ENCODE measurements around the gene PEX5L. TPM values are rescaled to one million over a fixed set of nuclear protein-coding genes. Genes with fewer than 3 reads are reported as not detected.

PEX5L gene
- total and polyA plus RNA-seq, 2 donors (not counting 1 experiment from before 2014, with no cell fraction given) = 0.52 to 5.9 TPM

- no peak overlapping the region for H3K4me3 ChIP-seq (replicated peaks in 1 of 4; ENCODE audit: control extremely low read depth in 1 of 4, insufficient read depth in 1 of 4, low read depth in 3 of 4, low read length in 4 of 4)
- H2AFZ ChIP-seq (ENCODE audit: low read length) = no peak overlapping the region
- H4K20me1 ChIP-seq (ENCODE audit: control insufficient read depth, extremely low read depth, insufficient read depth, low read length) = no peaks in the 10 kb centered on the region
- DNase-seq (ENCODE audit: low read depth in 2 of 2) = no peak
- no peak overlapping the region for H3K27ac ChIP-seq (ENCODE audit: insufficient read depth, low read length)
- H3K27me3 ChIP-seq (ENCODE audit: control insufficient read depth, insufficient read depth, low read length) = no peaks in the 10 kb centered on the region
- TF ChIP-seq EZH2 (IDR thresholded peaks at IDR 0.05; ENCODE audit: low read length, missing control alignments) (no peak), CTCF (conservative IDR thresholded peaks at IDR 0.05 in 1 of 2, IDR thresholded peaks at IDR 0.05 in 1 of 2; ENCODE audit: low read depth in 1 of 2, low read length in 2 of 2) (no peak)
- no peak overlapping the region for H3K4me2 ChIP-seq (ENCODE audit: extremely low read depth, insufficient read depth, low read length)
- no peaks in the 10 kb centered on the region for H3K9me3 ChIP-seq (ENCODE audit: control insufficient read depth, insufficient read depth, low read depth, low read length)
- H3K79me2 ChIP-seq (ENCODE audit: control insufficient read depth, insufficient read depth, low read length) = no peaks in the 10 kb centered on the region
- no peaks in the 10 kb centered on the region for H3K36me3 ChIP-seq (ENCODE audit: control insufficient read depth, insufficient read depth, low read length)
- no peaks in the 10 kb centered on the region for H3K4me1 ChIP-seq (ENCODE audit: control insufficient read depth, extremely low read depth, insufficient read depth, low read length)
- H3K9ac ChIP-seq (ENCODE audit: insufficient read depth, low read length) = no peak overlapping the region
These were observed 139.5 kb downstream of the PEX5L start for GRCh38 chr3:179897231-179897630.

GRCh38 chr3:179896507-179896906 is 140.2 kb downstream of the PEX5L start:
- H3K9me3 ChIP-seq (ENCODE audit: control insufficient read depth, insufficient read depth, low read depth, low read length) = no peaks in the 10 kb centered on the region
- H3K27me3 ChIP-seq (ENCODE audit: control insufficient read depth, insufficient read depth, low read length) = no peaks in the 10 kb centered on the region
- no peak overlapping the region for H2AFZ ChIP-seq (ENCODE audit: low read length)
- H3K4me2 ChIP-seq (ENCODE audit: extremely low read depth, insufficient read depth, low read length) = no peak overlapping the region
- no peaks in the 10 kb centered on the region for H3K4me1 ChIP-seq (ENCODE audit: control insufficient read depth, extremely low read depth, insufficient read depth, low read length)
- TF ChIP-seq EZH2 (IDR thresholded peaks at IDR 0.05; ENCODE audit: low read length, missing control alignments) (no peak), CTCF (conservative IDR thresholded peaks at IDR 0.05 in 1 of 2, IDR thresholded peaks at IDR 0.05 in 1 of 2; ENCODE audit: low read depth in 1 of 2, low read length in 2 of 2) (no peak)
- H3K9ac ChIP-seq (ENCODE audit: insufficient read depth, low read length) = no peak overlapping the region
- no peaks in the 10 kb centered on the region for H3K79me2 ChIP-seq (ENCODE audit: control insufficient read depth, insufficient read depth, low read length)
- no peaks in the 10 kb centered on the region for H4K20me1 ChIP-seq (ENCODE audit: control insufficient read depth, extremely low read depth, insufficient read depth, low read length)
- H3K36me3 ChIP-seq (ENCODE audit: control insufficient read depth, insufficient read depth, low read length) = no peaks in the 10 kb centered on the region
- H3K27ac ChIP-seq (ENCODE audit: insufficient read depth, low read length) = no peak overlapping the region
- no peak overlapping the region for H3K4me3 ChIP-seq (replicated peaks in 1 of 4; ENCODE audit: control extremely low read depth in 1 of 4, insufficient read depth in 1 of 4, low read depth in 3 of 4, low read length in 4 of 4)
- DNase-seq (ENCODE audit: low read depth in 2 of 2) = no peak

GRCh38 chr3:179895330-179895729 is 141.4 kb downstream of the PEX5L start:
- H3K27ac ChIP-seq (ENCODE audit: insufficient read depth, low read length) = no peak overlapping the region
- H3K9ac ChIP-seq (ENCODE audit: insufficient read depth, low read length) = no peak overlapping the region
- H4K20me1 ChIP-seq (ENCODE audit: control insufficient read depth, extremely low read depth, insufficient read depth, low read length) = no peaks in the 10 kb centered on the region
- no peak overlapping the region for H3K4me2 ChIP-seq (ENCODE audit: extremely low read depth, insufficient read depth, low read length)
- H3K27me3 ChIP-seq (ENCODE audit: control insufficient read depth, insufficient read depth, low read length) = no peaks in the 10 kb centered on the region
- H3K4me3 ChIP-seq (replicated peaks in 1 of 4; ENCODE audit: control extremely low read depth in 1 of 4, insufficient read depth in 1 of 4, low read depth in 3 of 4, low read length in 4 of 4) = no peak overlapping the region
- H3K79me2 ChIP-seq (ENCODE audit: control insufficient read depth, insufficient read depth, low read length) = no peaks in the 10 kb centered on the region
- no peaks in the 10 kb centered on the region for H3K36me3 ChIP-seq (ENCODE audit: control insufficient read depth, insufficient read depth, low read length)
- no peaks in the 10 kb centered on the region for H3K9me3 ChIP-seq (ENCODE audit: control insufficient read depth, insufficient read depth, low read depth, low read length)
- TF ChIP-seq CTCF (conservative IDR thresholded peaks at IDR 0.05 in 1 of 2, IDR thresholded peaks at IDR 0.05 in 1 of 2; ENCODE audit: low read depth in 1 of 2, low read length in 2 of 2) (no peak), EZH2 (IDR thresholded peaks at IDR 0.05; ENCODE audit: low read length, missing control alignments) (no peak)
- no peak for DNase-seq (ENCODE audit: low read depth in 2 of 2)
- H3K4me1 ChIP-seq (ENCODE audit: control insufficient read depth, extremely low read depth, insufficient read depth, low read length) = no peaks in the 10 kb centered on the region
- no peak overlapping the region for H2AFZ ChIP-seq (ENCODE audit: low read length)

All from fibroblast of lung (primary cell).